GM19455 (cell line): ENCODE data around the gene DSC3.
"Not testable (repeated sequence)": the region's sequence is repeated elsewhere in the genome, so short reads cannot be mapped to it uniquely, and the experiment has no call there.

ENCODE experiments used
- ATAC-seq: cut with Tn5 transposase; IDR thresholded peaks from one replicate; pipeline ENCODE4 v1.9.1; 2021; ENCODE audit not compliant: unreplicated experiment

The DSC3 gene

DNA sequence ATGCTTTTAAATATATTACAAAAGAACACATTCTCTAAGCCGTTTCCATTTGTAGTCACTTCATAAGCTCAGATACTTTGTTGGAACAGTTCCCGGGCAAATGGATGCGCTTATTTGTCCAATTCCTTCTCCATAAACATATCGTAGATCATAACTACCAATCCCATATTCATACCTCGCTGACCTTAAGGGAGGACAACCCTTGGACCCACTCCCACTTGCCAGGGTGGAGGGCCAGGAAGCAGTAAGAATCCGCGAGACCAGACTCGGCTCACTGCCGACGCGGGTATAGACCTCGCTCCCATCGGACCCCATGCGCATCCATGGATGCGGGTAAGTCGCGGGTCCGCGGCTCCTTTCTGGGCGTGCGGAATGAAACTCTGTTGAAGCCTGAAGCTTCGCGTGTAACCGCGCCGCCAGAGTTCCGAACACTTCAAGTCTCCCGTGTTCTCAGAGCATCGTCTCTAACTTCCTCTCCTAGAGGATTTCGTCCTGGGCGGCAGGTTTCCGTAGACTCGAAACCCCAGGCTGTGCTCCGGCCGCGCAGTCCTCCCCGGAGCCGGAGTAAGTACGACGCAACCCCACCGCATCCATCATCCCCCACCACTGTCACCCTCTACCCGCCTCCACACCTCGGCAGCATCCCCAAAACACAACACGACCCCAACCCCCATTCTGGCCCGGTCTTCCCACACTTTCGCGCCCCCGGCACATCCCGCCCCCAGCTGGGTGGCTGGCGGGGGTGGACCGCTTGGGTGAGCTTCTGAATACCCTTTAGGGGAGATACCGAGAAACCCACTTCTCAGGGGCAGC is 1.1 kb downstream of the DSC3 start:
- no peak for ATAC-seq

DNA sequence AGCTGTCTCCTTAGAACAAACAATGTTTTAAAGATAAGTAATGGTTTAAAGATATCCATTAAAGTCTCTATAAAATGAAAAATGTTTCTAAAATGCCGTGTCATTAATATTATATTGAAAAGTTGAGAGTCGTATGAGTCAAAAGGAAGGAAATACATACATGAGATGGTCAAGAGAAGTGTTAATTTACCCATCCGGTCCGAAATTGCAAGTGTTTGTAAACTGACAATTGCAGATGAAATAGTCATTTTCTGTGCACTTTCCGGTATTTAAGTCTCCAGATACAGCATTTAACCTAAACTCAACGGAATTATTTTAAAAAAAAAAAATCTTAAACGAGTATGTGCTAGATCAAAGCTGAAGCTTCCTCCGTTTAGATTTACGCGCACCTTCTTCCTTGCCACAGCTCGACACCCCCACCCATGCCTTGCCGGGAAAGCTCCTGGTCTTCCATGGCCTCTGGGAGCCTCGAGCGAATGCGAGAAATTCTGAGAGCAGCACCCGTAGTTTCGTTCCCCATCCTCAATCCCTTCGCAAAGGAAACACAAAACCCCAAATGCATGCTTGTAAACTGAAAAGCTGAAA is 1.8 kb downstream of the DSC3 start:
- ATAC-seq, result no peak

DNA sequence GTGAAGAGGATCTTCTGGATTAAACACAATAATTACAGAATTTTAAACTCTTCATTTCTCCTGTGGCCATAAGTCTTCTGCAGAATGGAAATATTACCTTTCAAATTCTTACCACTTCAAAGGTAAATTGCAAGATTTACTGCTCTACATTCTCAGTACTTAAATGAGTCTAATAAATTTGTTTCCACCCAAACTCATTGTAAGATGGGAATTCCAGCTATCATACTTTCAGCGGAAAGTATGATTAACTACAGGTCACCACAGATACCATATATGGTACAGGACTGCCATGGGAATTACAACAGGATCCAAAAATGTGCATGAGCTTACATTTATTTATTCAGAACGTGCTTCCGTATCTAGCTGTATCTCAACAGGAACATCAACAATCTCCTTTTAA is 3.1 kb downstream of the DSC3 start:
- no peak for ATAC-seq

DNA sequence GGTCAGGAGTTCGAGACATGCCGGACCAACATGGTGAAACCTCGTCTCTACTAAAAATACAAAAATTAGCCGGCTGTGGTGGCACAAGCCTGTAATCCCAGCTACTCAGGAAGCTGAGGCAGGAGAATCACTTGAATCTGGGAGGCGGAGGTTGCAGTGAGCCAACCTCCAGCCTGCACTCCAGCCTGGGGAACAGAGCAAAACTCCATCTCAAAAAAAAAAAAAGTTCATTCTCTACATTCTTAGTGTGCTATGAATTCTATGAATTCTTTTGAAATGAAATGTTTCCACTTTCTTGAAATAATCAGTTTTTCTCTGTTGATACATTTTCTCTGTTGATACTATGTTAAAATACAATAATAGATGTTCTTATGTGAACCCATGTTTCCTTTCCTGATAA is 4.9 kb downstream of the DSC3 start:
- ATAC-seq, result not testable (repeated sequence)

DNA sequence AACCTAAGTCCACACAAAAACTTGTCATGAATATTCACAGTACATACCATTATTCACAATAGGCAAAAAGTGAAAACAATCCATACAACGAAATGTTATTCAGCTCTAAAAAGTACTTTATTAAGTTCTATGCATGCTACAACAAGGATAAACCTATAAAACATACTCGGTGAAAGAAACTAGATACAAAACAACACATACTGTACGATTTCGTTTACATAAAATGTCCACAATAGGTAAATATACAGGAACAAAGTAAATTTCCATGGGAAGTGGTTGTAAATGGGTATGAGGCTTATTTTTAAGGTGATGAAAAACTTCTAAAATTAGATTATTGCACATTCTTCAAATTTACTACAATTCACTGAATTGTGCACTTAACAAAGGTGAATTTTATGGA is 8.0 kb downstream of the DSC3 start:
- ATAC-seq, result no peak

DNA sequence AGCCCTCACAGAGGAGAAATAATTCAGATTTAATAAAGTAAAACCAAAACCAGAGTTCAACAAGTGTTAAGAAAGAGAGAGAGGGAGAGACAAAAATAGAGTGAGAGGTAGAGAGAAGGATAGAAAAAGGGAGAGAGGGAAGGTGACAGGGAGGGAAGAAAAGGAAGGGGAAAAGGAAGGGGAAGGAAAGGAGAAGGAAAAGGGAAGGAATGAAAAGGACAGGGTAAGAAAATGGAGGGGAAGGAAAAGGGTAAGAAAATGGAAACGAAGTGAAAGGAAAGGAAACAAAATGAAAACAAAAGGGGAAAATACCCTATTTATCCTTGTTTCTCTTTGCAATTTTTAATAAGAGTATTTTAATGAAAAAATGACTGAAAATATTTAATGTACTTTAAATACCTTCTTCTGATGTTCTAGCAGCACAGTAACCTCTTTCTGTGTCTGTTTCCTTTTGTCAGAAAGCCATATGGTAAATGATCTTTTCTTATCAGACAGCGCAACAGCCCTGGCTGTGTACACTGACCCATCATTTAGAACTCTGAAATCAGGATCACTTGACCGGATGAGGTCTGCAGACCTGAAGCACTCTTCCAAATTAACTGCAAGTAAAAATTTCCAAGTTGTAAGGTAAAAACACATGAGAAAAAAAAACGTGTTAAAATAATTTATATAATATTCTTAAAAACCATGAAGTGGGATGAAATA is 11.8 kb downstream of the DSC3 start:
- no peak for ATAC-seq

DNA sequence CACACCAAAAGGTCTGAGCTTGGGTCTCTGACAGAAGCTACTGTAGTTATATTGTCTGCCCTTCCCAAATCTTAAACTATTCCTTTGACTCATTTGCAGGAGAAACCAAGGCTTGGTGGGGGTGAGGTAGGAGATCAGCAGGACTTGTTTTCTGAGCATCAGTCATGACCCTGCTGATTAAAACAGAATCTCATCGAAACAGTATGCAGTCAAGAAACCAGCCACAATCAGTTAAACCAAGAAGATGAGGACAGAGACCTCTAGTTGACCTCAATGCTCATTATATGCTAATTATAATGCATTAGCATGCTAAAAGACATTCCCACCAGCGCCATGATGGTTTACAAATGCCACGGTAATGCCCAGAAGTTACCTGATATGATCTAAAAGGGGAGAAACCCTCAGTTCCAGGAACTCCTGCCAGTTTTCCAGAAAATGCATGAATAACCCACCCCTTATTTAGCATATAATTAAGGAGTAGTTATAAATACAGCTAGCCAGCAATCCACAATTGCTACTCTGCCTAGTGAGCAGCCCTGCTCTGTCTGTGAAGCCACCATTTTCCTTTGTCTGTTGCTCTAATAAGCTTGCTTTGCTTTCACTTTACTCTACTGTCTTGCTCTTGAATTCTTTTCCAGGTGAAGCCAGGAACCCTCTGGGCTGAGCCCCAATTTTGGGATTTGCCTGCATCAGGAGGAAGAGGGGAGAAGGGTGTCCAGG is 26.7 kb downstream of the DSC3 start:
- no peak for ATAC-seq

DNA sequence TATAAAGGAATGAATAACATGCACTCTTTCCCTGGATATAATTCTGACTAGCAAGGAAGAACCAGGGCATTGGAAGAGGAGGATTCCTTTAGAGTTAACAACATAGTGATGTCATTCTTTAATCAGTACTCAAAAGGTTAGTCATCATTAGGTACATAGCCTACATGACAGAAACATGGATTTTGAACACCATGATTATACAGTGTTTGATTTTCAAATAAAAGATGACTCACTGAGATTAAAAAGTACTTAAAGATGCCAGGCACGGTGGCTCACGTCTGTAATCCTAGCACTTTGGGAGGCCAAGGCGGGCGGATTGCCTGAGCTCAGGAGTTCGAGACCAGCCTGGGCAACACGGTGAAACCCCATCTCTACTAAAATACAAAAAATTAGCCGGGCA is 31.1 kb downstream of the DSC3 start:
- not testable (repeated sequence) for ATAC-seq

DNA sequence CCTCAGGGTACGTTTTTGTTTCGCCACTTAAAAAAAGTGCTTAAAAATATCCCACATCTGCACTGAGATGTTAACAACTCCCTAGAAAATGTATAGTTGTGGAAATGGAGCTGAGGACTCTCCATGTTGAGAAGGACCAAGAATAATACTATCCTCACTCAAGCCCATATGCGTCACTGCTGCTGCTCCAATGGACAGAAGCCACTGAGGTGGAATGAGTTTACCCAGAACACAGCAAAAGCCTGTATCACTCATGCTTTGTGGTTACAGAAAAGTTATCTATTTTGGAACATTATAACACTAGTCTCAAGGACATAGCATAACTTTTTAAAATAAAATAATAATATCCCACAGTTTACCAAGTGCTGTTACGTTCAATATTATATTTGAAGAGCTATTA is 31.9 kb downstream of the DSC3 start:
- ATAC-seq, result no peak

DNA sequence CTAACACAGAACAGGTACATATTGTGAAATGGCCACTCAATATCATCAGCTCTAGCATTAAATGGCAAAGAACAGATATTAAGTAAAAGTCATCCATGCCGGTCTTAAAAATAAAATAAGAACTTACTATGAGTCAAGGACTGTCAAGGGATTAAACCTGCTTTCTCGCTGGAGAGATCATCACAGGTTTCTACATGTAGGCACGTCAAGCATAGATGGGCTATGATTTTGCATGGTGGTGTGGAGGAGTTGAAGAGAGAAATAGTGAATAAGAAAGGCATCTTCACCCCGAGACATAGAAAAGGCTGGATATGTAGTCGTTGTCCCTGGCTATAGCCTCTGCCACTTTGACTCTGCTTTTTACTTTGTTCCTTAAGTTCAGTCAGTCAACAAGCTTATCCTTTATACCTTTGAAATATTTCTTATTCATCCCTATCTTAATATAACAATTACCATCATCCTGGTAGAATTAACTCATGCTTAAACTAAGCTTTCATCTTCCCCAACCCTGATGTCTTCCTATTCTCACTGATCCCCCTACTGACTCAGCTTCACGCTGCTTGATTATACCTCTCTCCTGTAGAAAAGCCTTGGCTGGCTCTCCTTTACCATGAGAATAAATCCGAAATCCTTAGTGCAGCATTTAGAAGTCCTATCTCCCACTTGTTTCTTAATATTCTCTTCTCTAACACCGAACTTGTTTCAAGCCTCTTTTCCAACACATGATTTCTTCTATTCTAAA is 42.5 kb downstream of the DSC3 start:
- no peak for ATAC-seq

DNA sequence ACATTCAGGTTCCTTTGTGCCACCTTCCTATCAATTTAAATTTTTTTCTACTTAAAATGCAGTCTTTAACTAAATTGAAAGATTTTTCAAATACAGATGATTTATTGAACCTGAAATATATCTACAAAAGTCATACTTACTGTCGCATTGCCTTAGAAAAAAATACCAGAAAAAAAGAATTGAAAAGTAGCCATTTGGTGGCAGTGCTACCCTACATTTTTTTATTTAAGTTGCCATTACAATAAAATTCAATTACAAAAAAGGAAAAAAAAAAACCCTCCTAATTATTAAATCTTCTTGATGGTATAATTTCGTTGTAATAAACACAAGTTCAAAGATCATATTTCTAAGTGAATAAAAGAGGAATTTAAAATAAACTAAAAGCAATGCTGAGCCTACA is 43.4 kb downstream of the DSC3 start:
- ATAC-seq, result no peak

DNA sequence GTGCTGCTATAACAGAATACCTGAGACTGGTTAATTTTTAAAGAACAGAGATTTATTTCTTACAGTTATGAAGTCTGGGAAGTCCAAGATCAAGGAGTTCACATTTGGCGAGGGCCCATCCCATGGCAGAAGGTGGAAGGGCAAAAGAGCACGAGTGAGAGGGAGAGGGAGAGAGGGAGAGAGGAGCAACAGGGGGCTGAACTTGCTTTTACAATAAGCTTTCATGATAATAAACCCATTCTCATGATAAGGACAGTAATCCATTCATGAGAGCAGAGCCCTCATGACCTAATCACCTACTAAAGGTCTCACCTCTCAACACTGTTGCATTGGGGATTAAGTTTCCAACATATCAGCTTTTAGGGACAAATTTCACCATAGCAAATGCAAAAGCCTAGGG is 45.3 kb downstream of the DSC3 start:
- no peak for ATAC-seq

DNA sequence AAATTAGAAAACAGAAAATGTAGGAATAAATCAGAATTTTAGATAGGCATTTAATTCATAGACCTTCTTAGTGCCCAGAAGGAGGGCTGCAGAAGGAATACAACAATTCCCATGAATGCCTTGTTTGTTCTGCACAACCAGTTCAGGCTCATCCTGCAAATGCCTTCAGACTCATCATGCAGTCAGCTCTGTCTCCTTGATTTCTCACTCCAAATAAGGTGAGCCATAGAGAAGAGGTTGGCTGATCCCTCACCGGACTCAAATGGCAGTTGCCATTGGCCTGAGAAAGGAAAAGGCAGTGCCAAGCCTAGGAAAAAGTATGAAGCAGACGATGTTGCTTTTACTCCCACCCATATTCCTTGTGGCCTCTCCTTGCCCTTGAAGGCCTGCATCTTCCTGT is 50.3 kb downstream of the DSC3 start:
- ATAC-seq, result no peak

DNA sequence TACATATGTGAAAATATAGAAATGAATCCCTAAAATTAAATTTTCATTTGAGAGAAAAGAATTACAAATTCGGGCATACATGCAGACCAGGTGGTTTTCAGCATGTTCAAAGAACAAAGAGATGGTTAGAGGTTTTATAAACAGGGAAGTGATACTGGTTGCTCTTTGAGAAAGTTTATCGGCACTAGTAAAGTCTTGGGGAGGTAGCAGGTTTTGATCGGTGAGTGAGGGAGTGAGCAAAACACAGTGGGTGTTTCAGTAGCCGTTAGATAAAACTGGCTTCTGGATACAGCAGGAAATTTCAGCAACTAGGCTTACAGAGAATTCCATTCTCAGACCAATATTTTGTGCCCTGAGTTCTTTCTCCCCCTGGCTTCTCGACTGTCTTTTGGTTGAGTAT is 51.1 kb downstream of the DSC3 start:
- ATAC-seq, result no peak

DNA sequence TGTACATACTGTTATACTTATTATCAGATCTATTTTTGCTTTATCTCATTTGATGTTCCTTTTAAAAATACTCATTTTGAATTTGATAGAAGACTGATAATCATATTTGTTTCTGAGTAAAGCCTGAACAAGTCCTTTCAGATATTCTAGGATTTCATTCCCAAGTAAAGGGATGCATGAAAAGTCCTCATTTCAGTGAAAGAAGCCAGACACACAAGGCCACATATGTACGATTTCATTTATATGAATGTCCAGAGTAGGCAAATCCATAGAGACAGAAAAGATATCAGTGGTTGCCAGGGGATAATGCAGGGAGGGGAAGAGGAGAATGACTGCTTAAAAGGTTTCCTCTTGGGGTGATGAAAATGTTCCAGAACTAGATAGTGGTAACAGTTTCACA is 53.4 kb downstream of the DSC3 start:
- no peak for ATAC-seq

DNA sequence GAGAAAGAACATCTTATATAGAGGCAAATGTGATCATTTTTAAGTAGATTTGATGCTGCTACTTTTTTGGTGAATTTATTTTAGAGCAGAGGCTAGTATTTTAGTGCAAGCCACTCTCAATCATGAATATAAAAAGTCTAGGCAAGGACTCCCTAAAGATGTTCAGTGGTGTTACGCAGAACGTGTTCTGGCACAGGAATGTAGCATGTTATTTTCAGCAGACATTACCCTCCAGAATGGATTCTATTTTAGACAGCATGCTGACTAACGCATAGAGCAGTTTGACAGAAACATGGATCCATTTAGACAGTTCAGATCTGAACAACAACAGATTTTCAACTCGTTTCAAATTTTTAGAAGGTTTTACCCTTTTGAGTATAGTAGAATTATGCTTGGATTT is 54.1 kb downstream of the DSC3 start:
- no peak for ATAC-seq

DNA sequence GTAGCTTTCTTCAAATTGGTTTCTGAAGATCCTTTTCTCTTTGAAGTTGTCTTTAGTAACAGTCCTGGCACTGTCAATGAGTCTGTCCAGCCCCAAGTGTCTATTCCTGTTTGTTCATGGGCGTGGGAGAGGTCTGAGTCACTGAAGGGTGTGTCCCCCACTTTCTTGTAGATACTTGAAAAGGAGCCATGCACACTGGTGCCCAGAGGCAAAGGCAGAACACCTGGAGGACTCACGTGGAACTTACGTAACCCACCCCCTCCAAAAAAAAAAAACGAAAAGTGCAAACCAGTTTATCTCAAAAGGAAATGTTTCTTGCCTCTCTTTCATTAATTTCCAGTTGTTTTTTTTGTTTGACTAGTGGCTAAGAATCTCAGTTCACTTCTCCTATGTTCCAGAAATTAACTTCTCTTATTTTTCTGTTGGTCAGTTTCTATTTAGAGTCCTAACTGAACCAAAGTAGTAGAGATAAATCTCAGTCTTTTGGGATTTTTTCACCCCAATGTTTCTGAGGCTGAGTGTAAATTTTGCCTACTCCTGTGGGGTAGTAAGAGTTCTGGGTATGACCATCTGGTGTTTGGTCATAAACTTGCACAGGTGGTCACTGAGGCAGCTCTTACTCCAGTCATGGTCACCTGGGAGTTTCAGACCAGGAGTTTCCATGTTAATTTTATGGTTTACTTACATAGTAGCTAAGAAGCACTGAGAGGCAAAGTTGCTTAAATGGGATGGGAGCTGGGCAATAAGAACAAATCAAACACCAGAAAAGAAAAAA is 54.9 kb downstream of the DSC3 start:
- ATAC-seq, result no peak

DNA sequence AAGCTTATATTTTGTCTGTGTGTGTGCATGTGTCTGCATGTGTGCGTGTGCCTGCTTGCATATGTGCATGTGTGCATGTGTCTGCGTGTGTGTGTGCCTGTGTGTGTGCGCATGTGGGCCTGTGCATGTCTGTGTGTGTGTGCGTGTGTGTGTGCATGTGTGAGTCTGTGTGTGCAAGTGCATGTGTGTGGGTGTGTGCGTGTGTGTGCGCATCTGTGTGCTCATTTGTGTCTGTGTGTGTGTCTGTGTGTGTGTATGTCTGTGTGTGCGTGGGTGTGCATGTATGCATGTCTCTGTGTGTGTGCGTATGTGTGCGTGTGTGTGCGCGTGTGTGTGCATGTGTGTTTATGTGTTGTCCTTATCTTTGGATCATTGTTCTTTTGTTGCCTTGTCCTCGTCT is 56.8 kb downstream of the DSC3 start:
- ATAC-seq, result no peak

DNA sequence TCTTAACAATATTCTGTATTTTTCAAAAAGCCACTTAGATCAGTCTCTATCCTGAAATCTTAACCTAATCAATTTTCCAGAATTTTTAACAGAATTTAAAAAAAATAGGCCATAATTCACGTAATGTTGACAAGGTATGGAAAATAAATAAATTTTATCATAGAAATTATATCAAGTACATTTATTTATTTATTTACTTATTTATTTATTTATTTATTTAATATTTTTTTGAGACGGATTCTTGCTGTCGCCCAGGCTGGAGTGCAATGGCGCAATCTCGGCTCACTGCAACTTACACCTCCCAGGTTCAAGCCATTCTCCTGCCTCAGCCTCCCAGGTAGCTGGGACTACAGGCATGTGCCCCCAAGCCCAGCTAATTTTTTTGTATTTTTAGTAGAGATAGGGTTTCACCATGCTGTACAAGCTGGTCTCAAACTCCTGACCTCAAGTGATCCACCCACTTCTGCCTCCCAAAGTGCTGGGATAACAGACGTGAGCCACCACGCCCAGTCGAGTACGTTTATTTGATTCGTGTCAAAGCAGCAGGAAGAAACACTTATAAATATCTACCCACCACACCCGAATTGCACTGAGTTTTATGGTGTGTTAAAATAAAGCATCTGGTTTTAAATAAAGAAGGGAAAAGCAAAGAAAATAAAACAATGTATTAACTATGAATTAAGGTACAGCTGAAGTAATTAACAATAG is 60.1 kb downstream of the DSC3 start:
- no peak for ATAC-seq

DNA sequence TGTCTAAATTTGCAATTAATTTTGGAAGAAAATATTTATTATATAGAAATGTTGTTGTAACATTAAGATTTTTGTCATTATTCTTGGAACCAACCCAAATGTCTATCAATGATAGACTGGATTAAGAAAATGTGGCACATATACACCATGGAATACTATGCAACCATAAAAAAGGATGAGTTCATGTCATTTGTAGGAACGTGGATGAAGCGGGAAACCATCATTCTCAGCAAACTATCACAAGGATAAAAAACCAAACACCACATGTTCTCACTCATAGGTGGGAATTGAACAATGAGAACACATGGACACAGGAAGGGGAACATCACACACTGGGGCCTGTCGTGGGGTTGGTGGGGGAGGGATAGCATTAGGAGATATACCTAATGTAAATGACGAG is 64.5 kb downstream of the DSC3 start:
- not testable (repeated sequence) for ATAC-seq
